HEK293 (cell line): ENCODE results near the gene SLA2.

Experiments
- EGR2 ChIP-seq: fragments of 450-650 bp; formaldehyde crosslinking; IDR thresholded peaks from 2 replicates; pipeline ENCODE4 v1.5.1; 2016; ENCODE audit warnings: low read depth, missing biosample characterization, missing genetic modification characterization
- GLI4 ChIP-seq: fragments of 450-650 bp; formaldehyde crosslinking; IDR thresholded peaks from 2 replicates; pipeline ENCODE4 v1.5.1; 2016; ENCODE audit warnings: missing biosample characterization, missing genetic modification characterization
- HOXA7 ChIP-seq: sonication (generic); formaldehyde crosslinking; IDR thresholded peaks from 2 replicates; pipeline ENCODE4 v1.8.1; 2022; ENCODE audit warnings: missing genetic modification reagents, borderline replicate concordance
- KLF17 ChIP-seq: fragments of 450-650 bp; formaldehyde crosslinking; IDR thresholded peaks from 2 replicates; pipeline ENCODE4 v1.5.1; 2016; ENCODE audit warnings: missing biosample characterization, missing genetic modification characterization
- OSR2 ChIP-seq: fragments of 450-650 bp; formaldehyde crosslinking; IDR thresholded peaks from 2 replicates; pipeline ENCODE4 v1.5.1; 2016; ENCODE audit warnings: missing biosample characterization, missing genetic modification characterization
- OVOL3 ChIP-seq: fragments of 450-650 bp; formaldehyde crosslinking; IDR thresholded peaks from 2 replicates; pipeline ENCODE4 v1.5.1; 2016; ENCODE audit warnings: missing biosample characterization, missing genetic modification characterization
- PRDM2 ChIP-seq: fragments of 450-650 bp; formaldehyde crosslinking; IDR thresholded peaks from 2 replicates; pipeline ENCODE4 v1.5.1; 2016; ENCODE audit warnings: missing biosample characterization, missing genetic modification characterization, borderline replicate concordance
- TSHZ1 ChIP-seq: fragments of 450-650 bp; formaldehyde crosslinking; IDR thresholded peaks from 2 replicates; pipeline ENCODE4 v1.5.1; 2016; ENCODE audit warnings: missing biosample characterization, missing genetic modification characterization, borderline replicate concordance
- WT1 ChIP-seq: fragments of 450-650 bp; formaldehyde crosslinking; IDR thresholded peaks from 2 replicates; pipeline ENCODE4 v1.5.1; 2016; ENCODE audit warnings: missing biosample characterization, missing genetic modification characterization
- ZBTB26 ChIP-seq: fragments of 450-650 bp; formaldehyde crosslinking; optimal IDR thresholded peaks from 2 replicates; pipeline ENCODE3; 2016; ENCODE audit warnings: missing biosample characterization, mild to moderate bottlenecking, missing genetic modification characterization
- ZNF114 ChIP-seq: fragments of 450-650 bp; formaldehyde crosslinking; IDR thresholded peaks from 2 replicates; pipeline ENCODE4 v1.5.0; 2017; ENCODE audit warnings: missing biosample characterization, missing genetic modification characterization
- ZNF157 ChIP-seq: fragments of 450-650 bp; formaldehyde crosslinking; IDR thresholded peaks from 2 replicates; pipeline ENCODE4 v1.5.1; 2016; ENCODE audit warnings: missing biosample characterization, missing genetic modification characterization
- ZNF16 ChIP-seq: fragments of 450-650 bp; formaldehyde crosslinking; IDR thresholded peaks from 2 replicates; pipeline ENCODE4 v1.5.1; 2016; ENCODE audit warnings: low read depth, missing biosample characterization, missing genetic modification characterization
- ZNF175 ChIP-seq: fragments of 450-650 bp; formaldehyde crosslinking; IDR thresholded peaks from 2 replicates; pipeline ENCODE4 v1.5.1; 2016; ENCODE audit warnings: missing biosample characterization, missing genetic modification characterization
- ZNF18 ChIP-seq: fragments of 450-650 bp; formaldehyde crosslinking; IDR thresholded peaks from 2 replicates; pipeline ENCODE4 v1.5.1; 2016; ENCODE audit warnings: missing biosample characterization, missing genetic modification characterization
- ZNF423 ChIP-seq: fragments of 450-650 bp; formaldehyde crosslinking; IDR thresholded peaks from 2 replicates; pipeline ENCODE4 v1.5.1; 2016; ENCODE audit warnings: missing biosample characterization, missing genetic modification characterization
- ZNF555 ChIP-seq: fragments of 450-650 bp; formaldehyde crosslinking; conservative IDR thresholded peaks from 2 replicates; pipeline ENCODE4 v1.5.1; 2017; ENCODE audit warnings: missing biosample characterization, mild to moderate bottlenecking, missing genetic modification characterization, inconsistent platforms
- ZNF623 ChIP-seq: fragments of 450-650 bp; formaldehyde crosslinking; IDR thresholded peaks from 2 replicates; pipeline ENCODE4 v1.5.1; 2016; ENCODE audit warnings: missing biosample characterization, missing genetic modification characterization
- ZNF692 ChIP-seq: fragments of 450-650 bp; formaldehyde crosslinking; IDR thresholded peaks from 2 replicates; pipeline ENCODE4 v1.5.1; 2016; ENCODE audit warnings: missing biosample characterization, missing genetic modification characterization
- ZNF747 ChIP-seq: fragments of 450-650 bp; formaldehyde crosslinking; IDR thresholded peaks from 2 replicates; pipeline ENCODE4 v1.5.1; 2016; ENCODE audit warnings: missing biosample characterization, missing genetic modification characterization
- ZNF791 ChIP-seq: fragments of 450-650 bp; formaldehyde crosslinking; IDR thresholded peaks from 2 replicates; pipeline ENCODE4 v1.5.1; 2016; ENCODE audit warnings: missing biosample characterization, missing genetic modification characterization
- ZNF843 ChIP-seq: fragments of 450-650 bp; formaldehyde crosslinking; IDR thresholded peaks from 2 replicates; pipeline ENCODE4 v1.5.1; 2016; ENCODE audit warnings: missing biosample characterization, missing genetic modification characterization
- ZSCAN16 ChIP-seq: fragments of 450-650 bp; formaldehyde crosslinking; IDR thresholded peaks from 2 replicates; pipeline ENCODE4 v1.5.1; 2016; ENCODE audit warnings: missing biosample characterization, missing genetic modification characterization

Gene SLA2

GRCh38 chr20:36584018-36584481 is 61.9 kb downstream of the SLA2 start (continued):
- no peak for TF ChIP-seq ZNF18 (tag by site-specific recombination)
- TF ChIP-seq ZNF623 (tag by site-specific recombination): no peak
- TF ChIP-seq GLI4 (tag by site-specific recombination): no peak
- no peak for TF ChIP-seq ZBTB26 (tag by site-specific recombination)
- TF ChIP-seq ZSCAN16 (tag by site-specific recombination): peak; percentile 40; the same call in 1 of the 2 replicates
- no peak for TF ChIP-seq ZNF692
- no peak for TF ChIP-seq KLF17 (tag by site-specific recombination)
- TF ChIP-seq ZNF423 (tag by site-specific recombination): no peak
- TF ChIP-seq ZNF791 (tag by site-specific recombination): no peak
- TF ChIP-seq HOXA7 (CRISPR knock-in tag): no peak
- no peak for TF ChIP-seq TSHZ1 (tag by site-specific recombination)
- no peak for TF ChIP-seq ZNF16 (tag by site-specific recombination)
- TF ChIP-seq OVOL3 (tag by site-specific recombination): no peak
- no peak; the same call in none of the 2 replicates for TF ChIP-seq OSR2 (tag by site-specific recombination)
- TF ChIP-seq ZNF175 (tag by site-specific recombination): no peak
- no peak for TF ChIP-seq PRDM2 (tag by site-specific recombination)
- TF ChIP-seq ZNF157: no peak
- no peak for TF ChIP-seq ZNF747
- TF ChIP-seq ZNF555 (tag by site-specific recombination): no peak
- no peak for TF ChIP-seq ZNF114 (tag by site-specific recombination)
- 0 out of 2 replicates have a peak, but pooled peaks have one; percentile 12 for TF ChIP-seq EGR2
- 0 out of 2 replicates have a peak, but pooled peaks have one; percentile 32 for TF ChIP-seq WT1 (tag by site-specific recombination)
- no peak for TF ChIP-seq ZNF843 (tag by site-specific recombination)
